ENCODE measurements around the gene MRE11.

- TF ChIP-seq YY1 (IDR thresholded peaks at IDR 0.05) (no peak), CTCF (IDR thresholded peaks at IDR 0.05; ENCODE audit: low read depth, low read length, missing input control) (no peak), TAF1 (conservative IDR thresholded peaks at IDR 0.05) (no peak), RAD21 (IDR thresholded peaks at IDR 0.05) (no peak), EGR1 (IDR thresholded peaks at IDR 0.05; ENCODE audit: low read depth in 2 of 2) (no peak), MAX (IDR thresholded peaks at IDR 0.05) (no peak), SP1 (IDR thresholded peaks at IDR 0.05) (no peak)
These were observed 16.0 kb downstream of the MRE11 start for GRCh38 chr11:94477624-94478023.

Data from liver (tissue), 3 donors.